PFSK-1 (cell line): ENCODE results near the gene S100B.

Experiments used
- POLR2AphosphoS5 ChIP-seq: IDR thresholded peaks from 2 replicates; pipeline ENCODE4 v1.6.1; 2012; ENCODE audit warnings: low read depth, mild to moderate bottlenecking, control low read depth, low read length, moderate library complexity
- REST ChIP-seq, 2 experiments: IDR thresholded peaks; 2 replicates each; pipeline versions ENCODE4 v1.6.1 to v1.8.0; 2011 to 2012; ENCODE audit warnings: low read depth in 2 of 2, low read length in 2 of 2, control low read depth in 1 of 2, inconsistent platforms in 1 of 2, mild to moderate bottlenecking in 1 of 2, moderate library complexity in 1 of 2; ENCODE audit not compliant: insufficient read depth in 1 of 2

- TF ChIP-seq REST (IDR thresholded peaks at IDR 0.05; ENCODE audit: insufficient read depth in 1 of 2, low read depth in 2 of 2, low read length in 2 of 2) = no peak
- no peak for TF ChIP-seq POLR2AphosphoS5
Measured at GRCh38 chr21:46641656-46642055, 36.8 kb upstream of the S100B start.
